ENCODE data around the gene CDH13. TPM values are rescaled to one million over a fixed set of nuclear protein-coding genes. Genes with fewer than 3 reads are reported as not detected.

The CDH13 gene
- polyA plus RNA-seq, 1 donor from 2014 or later, result 3.2 TPM

- Histone ChIP-seq H2AFZ (ENCODE audit: low read depth, low read length) (no peak overlapping the region), H3K36me3 (ENCODE audit: insufficient read depth, low read length) (no peaks in the 10 kb centered on the region), H3F3A (ENCODE audit: insufficient read depth, low read length, poor library complexity, severe bottlenecking) (no peaks in the 10 kb centered on the region), H3K9me3 (ENCODE audit: low read length) (no peaks in the 10 kb centered on the region), H3K4me2 (ENCODE audit: low read length) (no peak overlapping the region), H3K9me2 (ENCODE audit: insufficient read depth, low read length) (no peaks in the 10 kb centered on the region), H4K20me1 (ENCODE audit: insufficient read depth) (no peaks in the 10 kb centered on the region), H3K4me3 (ENCODE audit: low read length) (no peak overlapping the region), H3K27me3 (ENCODE audit: insufficient read depth, low read depth, low read length) (no peaks in the 10 kb centered on the region), H3K9ac (ENCODE audit: low read length) (no peak overlapping the region), H3K79me2 (replicated peaks; ENCODE audit: insufficient read depth, low read length) (no peaks in the 10 kb centered on the region), H3K27ac (ENCODE audit: low read length) (no peak overlapping the region)
- TF ChIP-seq EP300 (conservative IDR thresholded peaks at IDR 0.05; ENCODE audit: poor library complexity, severe bottlenecking), result no peak
- no peak for TF ChIP-seq TAF1 (IDR thresholded peaks at IDR 0.05; ENCODE audit: low read depth)
- TF ChIP-seq RAD21 (conservative IDR thresholded peaks at IDR 0.05), result no peak
- no peak for TF ChIP-seq CTCF (IDR thresholded peaks at IDR 0.05; ENCODE audit: poor library complexity, severe bottlenecking)
- TF ChIP-seq POLR2AphosphoS5 (IDR thresholded peaks at IDR 0.05), result no peak
- no peak for TF ChIP-seq MXI1 (conservative IDR thresholded peaks at IDR 0.05; ENCODE audit: poor library complexity, severe bottlenecking)
- TF ChIP-seq EZH2 (IDR thresholded peaks at IDR 0.05; ENCODE audit: borderline replicate concordance, insufficient read depth, low read length, poor library complexity, severe bottlenecking), result no peak
- TF ChIP-seq SMC3 (conservative IDR thresholded peaks at IDR 0.05; ENCODE audit: poor library complexity), result no peak
- no peak for TF ChIP-seq REST (IDR thresholded peaks at IDR 0.05; ENCODE audit: borderline replicate concordance)
Observed at GRCh38 chr16:82584553-82585152, 42.1 kb upstream of the CDH13 start.

GRCh38 chr16:82585675-82586074 is 41.1 kb upstream of the CDH13 start:
- no peaks in the 10 kb centered on the region for H3K36me3 ChIP-seq (ENCODE audit: insufficient read depth, low read length)
- H3K9me2 ChIP-seq (ENCODE audit: insufficient read depth, low read length), result no peaks in the 10 kb centered on the region
- H3K27ac ChIP-seq (ENCODE audit: low read length), result no peak overlapping the region
- H3K4me2 ChIP-seq (ENCODE audit: low read length), result no peak overlapping the region
- H3F3A ChIP-seq (ENCODE audit: insufficient read depth, low read length, poor library complexity, severe bottlenecking), result no peaks in the 10 kb centered on the region
- H4K20me1 ChIP-seq (ENCODE audit: insufficient read depth), result no peaks in the 10 kb centered on the region
- H3K4me3 ChIP-seq (ENCODE audit: low read length), result no peak overlapping the region
- no peaks in the 10 kb centered on the region for H3K27me3 ChIP-seq (ENCODE audit: insufficient read depth, low read depth, low read length)
- no peak overlapping the region for H3K9ac ChIP-seq (ENCODE audit: low read length)
- no peaks in the 10 kb centered on the region for H3K79me2 ChIP-seq (replicated peaks; ENCODE audit: insufficient read depth, low read length)
- no peaks in the 10 kb centered on the region for H3K9me3 ChIP-seq (ENCODE audit: low read length)
- H2AFZ ChIP-seq (ENCODE audit: low read depth, low read length), result no peak overlapping the region
- TF ChIP-seq TAF1 (IDR thresholded peaks at IDR 0.05; ENCODE audit: low read depth) (no peak), EP300 (conservative IDR thresholded peaks at IDR 0.05; ENCODE audit: poor library complexity, severe bottlenecking) (no peak), SMC3 (conservative IDR thresholded peaks at IDR 0.05; ENCODE audit: poor library complexity) (no peak), REST (IDR thresholded peaks at IDR 0.05; ENCODE audit: borderline replicate concordance) (no peak), MXI1 (conservative IDR thresholded peaks at IDR 0.05; ENCODE audit: poor library complexity, severe bottlenecking) (no peak), EZH2 (IDR thresholded peaks at IDR 0.05; ENCODE audit: borderline replicate concordance, insufficient read depth, low read length, poor library complexity, severe bottlenecking) (no peak), CTCF (IDR thresholded peaks at IDR 0.05; ENCODE audit: poor library complexity, severe bottlenecking) (no peak), RAD21 (conservative IDR thresholded peaks at IDR 0.05) (no peak), POLR2AphosphoS5 (IDR thresholded peaks at IDR 0.05) (no peak)

Data from neural cell (in vitro differentiated cells).